ENCODE results near the gene CDK5R1. TPM values are rescaled to one million over a fixed set of nuclear protein-coding genes. Genes with fewer than 3 reads are reported as not detected.
"Not testable (repeated sequence)": the region's sequence is repeated elsewhere in the genome, so short reads cannot be mapped to it uniquely, and the experiment has no call there.

The CDK5R1 gene
- polyA plus RNA-seq, 1 of the 3 experiments (the other 2 are of a cell fraction): 1.4 TPM

GRCh38 chr17:32449963-32450362 lies 36.8 kb upstream of the CDK5R1 start (continued):
- no peak for TF ChIP-seq ZBTB33 (IDR thresholded peaks at IDR 0.05; ENCODE audit: borderline replicate concordance, low read depth)
- no peak for TF ChIP-seq FOSL2 (IDR thresholded peaks at IDR 0.05; ENCODE audit: borderline replicate concordance, low read depth)
- TF ChIP-seq TAF1 (IDR thresholded peaks at IDR 0.05; ENCODE audit: borderline replicate concordance, low read depth, low read length): no peak
- TF ChIP-seq MEF2A (IDR thresholded peaks at IDR 0.05; ENCODE audit: borderline replicate concordance, low read depth): no peak
- no peak for TF ChIP-seq RAD21 (IDR thresholded peaks at IDR 0.05; ENCODE audit: low read length)
- TF ChIP-seq SMC3 (IDR thresholded peaks at IDR 0.05; ENCODE audit: low read depth, low read length): no peak
- no peak for TF ChIP-seq TEAD4 (IDR thresholded peaks at IDR 0.05; ENCODE audit: borderline replicate concordance, insufficient read depth)

- POLR2A ChIA-PET: not testable (repeated sequence)
- H3K79me2 ChIP-seq (ENCODE audit: insufficient read depth): peaks cover 100% of the 10 kb centered on the region
Measured at GRCh38 chr17:32450379-32450778, 36.4 kb upstream of the CDK5R1 start.

GRCh38 chr17:32451879-32452278 lies 34.9 kb upstream of the CDK5R1 start:
- Histone ChIP-seq H3K79me2 (ENCODE audit: insufficient read depth) (peaks cover 100% of the 10 kb centered on the region), H3K4me3 (ENCODE audit: low read depth in 2 of 2, low read length in 1 of 2) (no peak overlapping the region), H3K36me3 (replicated peaks in 1 of 2; ENCODE audit: control insufficient read depth in 1 of 2, insufficient read depth in 2 of 2, low read length in 1 of 2) (peaks cover 70 to 89% of the 10 kb centered on the region in 2 experiments), H2AFZ (ENCODE audit: low read depth) (no peak overlapping the region), H3K9me2 (no peaks in the 10 kb centered on the region), H3K9ac (no peak overlapping the region), H3K27ac (ENCODE audit: low read depth in 2 of 2, low read length in 1 of 2) (no peak overlapping the region), H4K20me1 (ENCODE audit: insufficient read depth) (peaks cover 46% of the 10 kb centered on the region), H3K9me3 (no peaks in the 10 kb centered on the region), H3K4me2 (no peak overlapping the region), H3F3A (replicated peaks; ENCODE audit: insufficient read depth) (peaks cover 7% of the 10 kb centered on the region), H3K27me3 (ENCODE audit: insufficient read depth) (no peaks in the 10 kb centered on the region), H3K4me1 (ENCODE audit: control insufficient read depth in 1 of 2, insufficient read depth in 2 of 2, low read depth in 1 of 2, low read length in 1 of 2) (peaks cover under 1 to 5% of the 10 kb centered on the region in 2 experiments; a peak in 3 of 4 replicates)
- ChIA-PET POLR2A (no interaction called here), CTCF (interaction anchor here (4.4 kb wide), 1 partner anchor 11 kb away, joined by 30 read pairs; no protein-coding TSS in a partner anchor)
- 87% methylated on average over 1 of the region's 2 CpGs for WGBS (ENCODE audit: low lambda C conversion rate)
- DNase-seq: no peak
- TF ChIP-seq FOXJ3 (CRISPR knock-in tag; IDR thresholded peaks at IDR 0.05) (no peak), TCF12 (IDR thresholded peaks at IDR 0.05) (no peak), USF1 (IDR thresholded peaks at IDR 0.05; ENCODE audit: borderline replicate concordance, low read depth) (no peak), RAD21 (IDR thresholded peaks at IDR 0.05; ENCODE audit: low read length) (no peak), SMC3 (IDR thresholded peaks at IDR 0.05; ENCODE audit: low read depth, low read length) (no peak), REST (IDR thresholded peaks at IDR 0.05; ENCODE audit: low read depth, low read length) (no peak), MXI1 (IDR thresholded peaks at IDR 0.05; ENCODE audit: low read depth, low read length) (no peak), GATA2 (CRISPR knock-in tag; IDR thresholded peaks at IDR 0.05) (no peak), YY1 (IDR thresholded peaks at IDR 0.05; ENCODE audit: low read depth) (no peak), RXRA (IDR thresholded peaks at IDR 0.05; ENCODE audit: borderline replicate concordance, low read depth) (no peak), MAX (IDR thresholded peaks at IDR 0.05; ENCODE audit: low read depth) (no peak), CHD2 (IDR thresholded peaks at IDR 0.05; ENCODE audit: low read length, partially characterized antibody) (no peak), TEAD4 (IDR thresholded peaks at IDR 0.05; ENCODE audit: borderline replicate concordance, insufficient read depth) (no peak), POLR2AphosphoS5 (IDR thresholded peaks at IDR 0.05; ENCODE audit: low read depth, low read length) (no peak), NRF1 (IDR thresholded peaks at IDR 0.05; ENCODE audit: low read depth, low read length) (no peak), NFIC (IDR thresholded peaks at IDR 0.05; ENCODE audit: borderline replicate concordance) (no peak)

More at GRCh38 chr17:32450379-32450778, 36.4 kb upstream of the CDK5R1 start:
- not testable (repeated sequence) for H3K27ac ChIP-seq (ENCODE audit: low read depth in 2 of 2, low read length in 1 of 2); H2AFZ ChIP-seq (ENCODE audit: low read depth); H3K9me3 ChIP-seq; H3K4me3 ChIP-seq (ENCODE audit: low read depth in 2 of 2, low read length in 1 of 2); DNase-seq; H3K9me2 ChIP-seq; H3F3A ChIP-seq (replicated peaks; ENCODE audit: insufficient read depth); H3K4me2 ChIP-seq; H3K27me3 ChIP-seq (ENCODE audit: insufficient read depth); H3K9ac ChIP-seq
- WGBS (ENCODE audit: low lambda C conversion rate): 98% methylated on average over 6 of the region's 6 CpGs
- H3K36me3 ChIP-seq (replicated peaks in 1 of 2; ENCODE audit: control insufficient read depth in 1 of 2, insufficient read depth in 2 of 2, low read length in 1 of 2): peaks cover 70 to 83% of the 10 kb centered on the region in 2 experiments
- CTCF ChIA-PET: interaction anchor here (4.4 kb wide), 1 partner anchor 12 kb away, joined by 30 read pairs; no protein-coding TSS in a partner anchor
- peaks cover 60% of the 10 kb centered on the region for H4K20me1 ChIP-seq (ENCODE audit: insufficient read depth)
- peaks cover 12 to 14% of the 10 kb centered on the region in 2 experiments; a peak in 3 of 4 replicates for H3K4me1 ChIP-seq (ENCODE audit: control insufficient read depth in 1 of 2, insufficient read depth in 2 of 2, low read depth in 1 of 2, low read length in 1 of 2)

All from SK-N-SH (cell line).